ENCODE results near the gene HK3. TPM values are rescaled to one million over a fixed set of nuclear protein-coding genes. Genes with fewer than 3 reads are reported as not detected.
"Not testable (repeated sequence)": the region's sequence is repeated elsewhere in the genome, so short reads cannot be mapped to it uniquely, and the experiment has no call there.

Gene HK3
- polyA plus RNA-seq, 1 donor from 2014 or later = 7.8 TPM

DNA sequence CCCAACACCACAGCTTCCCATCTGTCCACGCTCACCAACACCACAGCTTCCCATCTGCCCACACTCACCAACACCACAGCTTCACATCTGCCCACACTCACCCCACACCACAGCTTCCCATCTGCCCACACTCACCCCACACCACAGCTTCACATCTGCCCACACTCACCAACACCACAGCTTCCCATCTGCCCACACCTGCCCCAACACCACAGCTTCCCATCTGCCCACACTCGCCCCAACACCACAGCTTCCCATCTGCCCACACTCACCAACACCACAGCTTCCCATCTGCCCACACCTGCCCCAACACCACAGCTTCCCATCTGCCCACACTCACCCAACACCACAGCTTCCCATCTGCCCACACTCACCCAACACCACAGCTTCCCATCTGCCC is 26.6 kb downstream of the HK3 start:
- H3K27me3 ChIP-seq (ENCODE audit: insufficient read depth, low read depth, low read length); H3K9me2 ChIP-seq (ENCODE audit: insufficient read depth, low read length): not testable (repeated sequence)

DNA sequence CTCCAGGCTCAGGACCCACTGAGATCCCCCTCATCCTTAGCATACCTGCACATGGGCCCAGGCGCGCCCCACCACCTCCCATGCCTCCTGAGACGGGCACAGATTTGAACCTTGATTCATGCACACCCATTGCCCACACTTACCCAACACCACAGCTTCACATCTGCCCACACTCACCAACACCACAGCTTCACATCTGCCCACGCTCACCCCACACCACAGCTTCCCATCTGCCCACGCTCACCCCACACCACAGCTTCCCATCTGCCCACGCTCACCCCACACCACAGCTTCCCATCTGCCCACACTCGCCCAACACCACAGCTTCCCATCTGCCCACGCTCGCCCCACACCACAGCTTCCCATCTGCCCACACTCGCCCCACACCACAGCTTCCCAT is 28.5 kb downstream of the HK3 start:
- H3K27me3 ChIP-seq (ENCODE audit: insufficient read depth, low read depth, low read length); H2AFZ ChIP-seq (ENCODE audit: low read depth, low read length); H4K20me1 ChIP-seq (ENCODE audit: insufficient read depth); H3K4me3 ChIP-seq (ENCODE audit: low read length); H3K9ac ChIP-seq (ENCODE audit: low read length); H3K36me3 ChIP-seq (ENCODE audit: insufficient read depth, low read length); H3F3A ChIP-seq (ENCODE audit: insufficient read depth, low read length, poor library complexity, severe bottlenecking); H3K4me2 ChIP-seq (ENCODE audit: low read length); H3K79me2 ChIP-seq (replicated peaks; ENCODE audit: insufficient read depth, low read length); H3K9me2 ChIP-seq (ENCODE audit: insufficient read depth, low read length); H3K9me3 ChIP-seq (ENCODE audit: low read length); H3K27ac ChIP-seq (ENCODE audit: low read length): not testable (repeated sequence)

More for the DNA sequence above, 26.6 kb downstream of the HK3 start:
- not testable (repeated sequence) for H3K79me2 ChIP-seq (replicated peaks; ENCODE audit: insufficient read depth, low read length); H4K20me1 ChIP-seq (ENCODE audit: insufficient read depth); H3F3A ChIP-seq (ENCODE audit: insufficient read depth, low read length, poor library complexity, severe bottlenecking); H3K4me2 ChIP-seq (ENCODE audit: low read length); H2AFZ ChIP-seq (ENCODE audit: low read depth, low read length); H3K36me3 ChIP-seq (ENCODE audit: insufficient read depth, low read length); H3K27ac ChIP-seq (ENCODE audit: low read length); H3K9ac ChIP-seq (ENCODE audit: low read length); H3K9me3 ChIP-seq (ENCODE audit: low read length); H3K4me3 ChIP-seq (ENCODE audit: low read length)

DNA sequence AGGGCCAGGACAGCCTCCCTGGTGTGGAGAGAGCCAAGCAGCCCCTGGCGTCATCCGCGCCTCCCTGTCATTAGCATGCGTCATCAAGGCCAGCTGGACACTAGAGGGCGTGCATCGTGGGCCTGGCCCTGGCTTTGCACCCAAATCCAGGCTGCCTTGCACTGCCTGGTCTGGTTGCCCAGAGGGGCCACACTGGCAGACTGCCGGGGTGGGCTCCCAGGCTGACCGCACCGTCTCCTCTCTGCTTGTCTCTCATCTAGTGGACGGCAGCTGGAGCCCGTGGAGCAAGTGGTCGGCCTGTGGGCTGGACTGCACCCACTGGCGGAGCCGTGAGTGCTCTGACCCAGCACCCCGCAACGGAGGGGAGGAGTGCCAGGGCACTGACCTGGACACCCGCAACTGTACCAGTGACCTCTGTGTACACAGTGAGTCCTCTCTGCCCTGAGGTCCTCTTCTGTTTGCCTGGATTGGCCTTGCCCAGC is 29.0 kb downstream of the HK3 start:
- Histone ChIP-seq H3K27me3 (ENCODE audit: insufficient read depth, low read depth, low read length) (no peaks in the 10 kb centered on the region), H3K36me3 (ENCODE audit: insufficient read depth, low read length) (no peaks in the 10 kb centered on the region), H3F3A (ENCODE audit: insufficient read depth, low read length, poor library complexity, severe bottlenecking) (no peaks in the 10 kb centered on the region), H3K9me2 (ENCODE audit: insufficient read depth, low read length) (no peaks in the 10 kb centered on the region), H3K4me2 (ENCODE audit: low read length) (no peak overlapping the region), H2AFZ (ENCODE audit: low read depth, low read length) (no peak overlapping the region), H3K27ac (ENCODE audit: low read length) (no peak overlapping the region), H4K20me1 (ENCODE audit: insufficient read depth) (no peaks in the 10 kb centered on the region), H3K9me3 (ENCODE audit: low read length) (no peaks in the 10 kb centered on the region), H3K79me2 (replicated peaks; ENCODE audit: insufficient read depth, low read length) (no peaks in the 10 kb centered on the region), H3K9ac (ENCODE audit: low read length) (no peak overlapping the region), H3K4me3 (ENCODE audit: low read length) (no peak overlapping the region)
- TF ChIP-seq MXI1 (conservative IDR thresholded peaks at IDR 0.05; ENCODE audit: poor library complexity, severe bottlenecking) = no peak
- no peak for TF ChIP-seq EZH2 (IDR thresholded peaks at IDR 0.05; ENCODE audit: borderline replicate concordance, insufficient read depth, low read length, poor library complexity, severe bottlenecking)
- no peak for TF ChIP-seq SMC3 (conservative IDR thresholded peaks at IDR 0.05; ENCODE audit: poor library complexity)
- no peak for TF ChIP-seq EP300 (conservative IDR thresholded peaks at IDR 0.05; ENCODE audit: poor library complexity, severe bottlenecking)
- TF ChIP-seq RAD21 (conservative IDR thresholded peaks at IDR 0.05) = no peak
- TF ChIP-seq, protein P1, sequence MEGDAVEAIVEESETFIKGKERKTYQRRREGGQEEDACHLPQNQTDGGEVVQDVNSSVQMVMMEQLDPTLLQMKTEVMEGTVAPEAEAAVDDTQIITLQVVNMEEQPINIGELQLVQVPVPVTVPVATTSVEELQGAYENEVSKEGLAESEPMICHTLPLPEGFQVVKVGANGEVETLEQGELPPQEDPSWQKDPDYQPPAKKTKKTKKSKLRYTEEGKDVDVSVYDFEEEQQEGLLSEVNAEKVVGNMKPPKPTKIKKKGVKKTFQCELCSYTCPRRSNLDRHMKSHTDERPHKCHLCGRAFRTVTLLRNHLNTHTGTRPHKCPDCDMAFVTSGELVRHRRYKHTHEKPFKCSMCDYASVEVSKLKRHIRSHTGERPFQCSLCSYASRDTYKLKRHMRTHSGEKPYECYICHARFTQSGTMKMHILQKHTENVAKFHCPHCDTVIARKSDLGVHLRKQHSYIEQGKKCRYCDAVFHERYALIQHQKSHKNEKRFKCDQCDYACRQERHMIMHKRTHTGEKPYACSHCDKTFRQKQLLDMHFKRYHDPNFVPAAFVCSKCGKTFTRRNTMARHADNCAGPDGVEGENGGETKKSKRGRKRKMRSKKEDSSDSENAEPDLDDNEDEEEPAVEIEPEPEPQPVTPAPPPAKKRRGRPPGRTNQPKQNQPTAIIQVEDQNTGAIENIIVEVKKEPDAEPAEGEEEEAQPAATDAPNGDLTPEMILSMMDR (IDR thresholded peaks at IDR 0.05; ENCODE audit: poor library complexity, severe bottlenecking) = no peak
- no peak for TF ChIP-seq POLR2AphosphoS5 (IDR thresholded peaks at IDR 0.05)
- no peak for TF ChIP-seq TAF1 (IDR thresholded peaks at IDR 0.05; ENCODE audit: low read depth)
- TF ChIP-seq REST (IDR thresholded peaks at IDR 0.05; ENCODE audit: borderline replicate concordance) = no peak

All from neural cell (in vitro differentiated cells).